ENCODE measurements around the gene TPRG1.

TPRG1 gene

GRCh38 chr3:189186101-189186500 lies 14.3 kb downstream of the TPRG1 start:
- no peak for TF ChIP-seq CTCF (IDR thresholded peaks at IDR 0.05; ENCODE audit: low read depth, low read length)
- no peak overlapping the region for H3K4me3 ChIP-seq (ENCODE audit: low read depth, low read length)

GRCh38 chr3:189188466-189188865 lies 16.7 kb downstream of the TPRG1 start:
- TF ChIP-seq CTCF (IDR thresholded peaks at IDR 0.05; ENCODE audit: low read depth, low read length) = no peak
- no peak overlapping the region for H3K4me3 ChIP-seq (ENCODE audit: low read depth, low read length)

- TF ChIP-seq CTCF (IDR thresholded peaks at IDR 0.05; ENCODE audit: low read depth, low read length) = no peak
- H3K4me3 ChIP-seq (ENCODE audit: low read depth, low read length) = no peak overlapping the region
These were observed 21.0 kb downstream of the TPRG1 start for GRCh38 chr3:189192725-189193124.

GRCh38 chr3:189195302-189195701 lies 23.5 kb downstream of the TPRG1 start:
- no peak overlapping the region for H3K4me3 ChIP-seq (ENCODE audit: low read depth, low read length)
- no peak for TF ChIP-seq CTCF (IDR thresholded peaks at IDR 0.05; ENCODE audit: low read depth, low read length)

GRCh38 chr3:189202106-189202505 lies 30.3 kb downstream of the TPRG1 start:
- no peak for TF ChIP-seq CTCF (IDR thresholded peaks at IDR 0.05; ENCODE audit: low read depth, low read length)
- no peak overlapping the region for H3K4me3 ChIP-seq (ENCODE audit: low read depth, low read length)

GRCh38 chr3:189202583-189202982 lies 30.8 kb downstream of the TPRG1 start:
- no peak for TF ChIP-seq CTCF (IDR thresholded peaks at IDR 0.05; ENCODE audit: low read depth, low read length)
- no peak overlapping the region for H3K4me3 ChIP-seq (ENCODE audit: low read depth, low read length)

GRCh38 chr3:189204167-189204866 lies 32.5 kb downstream of the TPRG1 start:
- no peak for TF ChIP-seq CTCF (IDR thresholded peaks at IDR 0.05; ENCODE audit: low read depth, low read length)
- H3K4me3 ChIP-seq (ENCODE audit: low read depth, low read length) = no peak overlapping the region

Data from WI38 (cell line).